Stimulated activated naive CD8-positive, alpha-beta T cell treated with anti-CD3 and anti-CD28 coated beads, Interleukin-15, Interleukin-2, amounts not matched to agents 100 U/mL and 50 U/mL, for 24 hours (primary cell): Measurements from ENCODE around the gene PLCB1.
A peak's percentile ranks its signal among the peaks of the same experiment; 100 is the strongest.
"Not testable (repeated sequence)": the region's sequence is repeated elsewhere in the genome, so short reads cannot be mapped to it uniquely, and the experiment has no call there.

ENCODE experiments used
- ATAC-seq: fragments of 150-1000 bp; cut with Tn5 transposase; one replicate; pipeline ENCODE4 v1.10.0; 2021
- DNase-seq: peaks from one replicate; pipeline ENCODE4 v3.0.0; 2021

The PLCB1 gene

DNA sequence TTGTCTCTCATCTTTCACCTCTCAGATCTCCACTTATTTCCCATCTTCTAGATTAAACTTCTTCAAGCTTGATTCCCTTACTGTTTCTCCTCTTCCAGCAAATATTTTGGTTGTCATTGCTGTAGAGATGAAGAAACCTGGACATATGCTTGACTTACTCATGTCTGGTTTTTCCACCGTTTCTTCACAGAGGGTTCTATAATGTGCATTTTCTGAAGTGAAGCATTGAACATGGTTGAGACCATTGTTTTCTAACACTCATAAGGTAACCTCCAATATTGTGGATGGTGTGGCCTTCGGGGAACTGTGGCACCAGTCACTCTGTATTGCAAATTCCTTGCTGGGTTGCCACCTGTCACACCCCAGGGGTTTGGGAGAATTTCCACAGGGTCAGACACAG, 237.2 kb downstream of the PLCB1 start:
- ATAC-seq, result no peak
- DNase-seq, result no peak

DNA sequence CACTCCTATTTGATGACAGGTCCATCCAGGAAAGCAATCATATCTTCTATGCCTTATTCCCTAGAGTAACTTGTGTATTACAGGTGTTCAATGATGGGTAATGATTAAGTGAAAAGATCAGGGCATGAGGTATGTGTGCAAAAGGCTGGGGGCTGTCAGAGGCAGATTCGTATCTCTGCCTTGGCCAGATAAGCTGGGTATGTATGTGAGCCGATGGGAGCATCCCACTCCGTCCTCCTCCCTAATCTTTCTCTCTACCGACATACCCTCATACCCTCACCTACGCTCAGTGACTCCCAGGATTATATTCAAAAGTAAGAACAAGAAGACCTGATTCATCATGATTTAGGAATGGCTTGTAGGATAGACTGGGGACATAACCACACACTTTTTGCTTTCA, 238.7 kb downstream of the PLCB1 start:
- ATAC-seq (no peak), DNase-seq (no peak)

DNA sequence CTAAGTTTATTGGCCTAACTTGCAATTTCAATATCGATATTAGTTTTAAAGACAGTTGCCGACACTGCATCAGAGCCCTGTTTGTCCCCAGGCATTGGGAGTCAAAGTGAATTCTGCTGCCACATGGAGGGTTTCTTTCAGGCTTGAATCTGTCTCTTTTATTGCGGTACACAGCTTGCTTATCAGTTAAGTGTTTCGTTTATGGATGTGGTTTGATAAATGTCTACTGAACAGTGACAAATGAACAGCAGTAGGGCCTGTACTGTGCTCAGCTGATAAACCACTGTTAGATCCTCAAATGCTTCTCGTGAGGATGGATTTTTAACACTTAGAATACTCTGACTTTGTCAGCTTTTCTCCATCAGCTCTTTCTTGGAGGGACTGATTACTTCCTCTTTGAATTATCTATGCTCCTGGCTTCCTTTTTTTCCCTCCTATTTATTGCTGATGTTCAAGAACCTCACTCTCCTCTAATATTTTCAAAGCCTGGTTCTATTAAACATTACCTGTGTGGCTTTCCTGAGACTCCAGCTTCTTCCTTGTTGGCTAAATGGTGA, 240.8 kb downstream of the PLCB1 start:
- DNase-seq (no peak), ATAC-seq (no peak)

DNA sequence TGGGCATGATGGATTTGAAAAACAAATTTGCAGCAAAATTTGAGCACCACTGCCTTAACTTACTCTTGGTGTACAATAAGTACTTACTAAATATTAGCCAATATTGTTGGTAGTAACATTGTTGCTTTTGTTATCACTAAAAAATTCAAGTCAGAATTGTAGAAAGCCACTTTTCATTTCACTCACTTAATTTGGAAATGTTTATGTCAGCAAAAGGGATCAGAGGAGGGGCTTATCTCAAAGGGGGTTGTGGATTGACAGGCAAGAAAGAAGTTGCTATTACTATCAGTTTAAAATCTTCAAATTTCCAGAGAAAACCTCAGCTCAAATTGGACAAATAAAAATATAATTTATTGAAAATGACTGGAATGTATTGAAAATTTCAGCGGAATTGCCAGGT, 241.5 kb downstream of the PLCB1 start:
- no peak for ATAC-seq
- DNase-seq, result no peak

DNA sequence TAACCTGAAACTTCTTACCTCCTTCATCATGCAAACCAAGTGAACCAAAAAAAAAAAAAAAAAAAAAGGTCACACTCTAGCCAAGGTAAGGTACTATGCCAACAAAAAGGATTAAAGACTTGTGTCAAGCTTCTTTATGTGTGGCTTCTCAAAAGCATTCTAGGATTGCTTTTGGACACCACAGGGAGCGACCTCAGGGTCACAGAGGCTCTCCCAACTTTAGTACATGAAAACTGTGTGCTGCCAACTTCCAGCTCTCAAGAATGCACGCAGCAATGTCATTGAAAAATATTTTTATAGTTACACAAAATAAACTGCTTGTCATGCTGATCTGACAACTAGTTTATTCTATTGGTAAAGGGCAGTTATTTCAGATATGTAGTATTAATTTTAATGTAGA, 243.8 kb downstream of the PLCB1 start:
- ATAC-seq, result no peak
- no peak for DNase-seq

DNA sequence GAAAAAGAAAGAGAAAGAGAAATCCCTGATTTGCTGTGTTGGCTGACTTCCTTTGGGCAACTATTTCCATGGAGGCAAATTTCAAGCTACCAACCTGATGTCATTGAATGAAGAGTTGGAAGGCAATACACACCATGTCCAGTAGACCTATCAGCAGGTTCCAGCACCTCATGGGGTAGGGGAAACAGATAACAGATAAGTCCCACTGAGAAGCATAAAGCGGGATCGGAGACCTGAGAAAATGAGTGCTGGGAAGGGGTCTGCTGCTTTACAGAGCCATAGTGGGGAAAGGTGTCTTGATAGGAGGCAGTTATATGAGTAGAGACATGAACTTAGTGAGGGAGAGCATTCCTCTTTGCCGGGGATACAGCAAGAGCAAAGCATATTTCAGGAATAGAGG, 244.9 kb downstream of the PLCB1 start:
- DNase-seq (no peak), ATAC-seq (no peak)

DNA sequence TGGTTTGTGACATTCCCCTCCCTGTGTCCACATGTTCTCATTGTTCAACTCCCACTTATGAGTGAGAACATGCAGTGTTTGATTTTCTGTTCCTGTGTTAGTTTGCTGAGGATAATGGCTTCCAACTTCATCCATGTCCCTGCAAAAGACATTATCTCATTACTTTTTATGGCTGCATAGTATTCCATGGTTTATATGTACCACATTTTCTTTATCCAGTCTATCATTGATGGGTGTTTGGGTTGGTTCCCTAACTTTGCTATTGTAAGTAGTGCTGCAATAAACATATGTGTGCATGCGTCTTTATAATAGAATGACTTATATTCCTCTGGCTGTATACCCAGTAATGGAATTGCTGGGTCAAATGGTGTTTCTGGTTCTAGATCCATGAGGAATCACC, 247.1 kb downstream of the PLCB1 start:
- ATAC-seq, DNase-seq: not testable (repeated sequence)

DNA sequence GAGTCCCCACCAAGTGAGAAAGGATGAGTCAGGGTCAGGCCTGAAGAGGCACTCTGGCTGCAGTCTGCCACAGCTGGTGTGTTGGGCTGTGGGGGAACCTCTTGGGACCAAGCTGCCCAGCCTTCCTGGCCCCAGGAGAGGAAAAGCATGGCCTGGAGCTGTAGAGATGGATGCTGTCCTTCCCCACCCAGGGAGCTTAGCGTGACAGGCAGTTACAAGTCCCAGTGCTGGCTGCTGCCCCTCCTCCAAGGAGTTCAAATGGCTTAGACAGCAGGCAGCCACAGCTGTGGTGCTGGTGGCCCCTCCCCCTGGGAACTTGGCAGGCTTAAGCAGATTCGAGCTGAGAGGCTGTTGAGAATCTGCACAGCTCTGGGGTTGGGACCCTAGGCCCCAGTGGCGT, 253.2 kb downstream of the PLCB1 start:
- no peak for ATAC-seq

DNA sequence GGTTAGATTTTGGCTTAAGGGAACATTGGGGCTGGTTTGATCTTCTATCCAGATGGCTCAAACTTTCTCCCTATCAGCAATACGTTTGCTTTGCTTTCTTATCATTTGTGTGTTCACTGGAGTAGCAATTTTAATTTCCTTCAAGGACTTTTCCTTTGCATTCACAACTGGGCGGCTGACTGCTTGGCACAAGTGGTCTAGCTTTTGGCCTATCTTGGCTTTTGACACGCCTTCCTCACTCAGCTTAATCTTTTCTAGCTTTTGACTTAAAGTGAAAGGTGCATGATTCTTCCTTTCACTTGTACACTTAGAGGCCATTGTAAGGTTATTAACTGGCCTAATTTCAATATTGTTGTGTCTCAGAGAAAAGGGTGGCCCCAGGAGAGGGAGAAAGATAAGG, 254.9 kb downstream of the PLCB1 start:
- no peak for DNase-seq
- ATAC-seq, result no peak

More for the DNA sequence above, 253.2 kb downstream of the PLCB1 start:
- no peak for DNase-seq

DNA sequence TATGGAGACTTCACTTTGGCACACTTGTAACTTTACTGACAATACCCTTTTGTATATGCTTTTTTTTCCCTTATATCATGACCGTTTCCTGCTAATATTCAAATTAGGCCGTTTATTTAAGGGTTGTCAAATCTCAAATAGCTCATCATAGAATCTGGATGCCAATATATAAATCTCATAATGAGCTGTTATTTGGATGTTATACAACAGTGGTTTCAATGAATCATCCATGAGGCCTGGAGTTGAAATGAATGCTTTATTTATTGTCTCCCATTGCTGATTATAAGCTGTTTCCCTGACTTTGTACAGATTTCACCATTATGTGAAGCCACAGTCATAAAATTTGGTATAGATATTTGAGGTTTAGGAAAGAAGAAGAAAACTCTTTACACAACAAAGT, 256.1 kb downstream of the PLCB1 start:
- no peak for ATAC-seq
- no peak for DNase-seq

DNA sequence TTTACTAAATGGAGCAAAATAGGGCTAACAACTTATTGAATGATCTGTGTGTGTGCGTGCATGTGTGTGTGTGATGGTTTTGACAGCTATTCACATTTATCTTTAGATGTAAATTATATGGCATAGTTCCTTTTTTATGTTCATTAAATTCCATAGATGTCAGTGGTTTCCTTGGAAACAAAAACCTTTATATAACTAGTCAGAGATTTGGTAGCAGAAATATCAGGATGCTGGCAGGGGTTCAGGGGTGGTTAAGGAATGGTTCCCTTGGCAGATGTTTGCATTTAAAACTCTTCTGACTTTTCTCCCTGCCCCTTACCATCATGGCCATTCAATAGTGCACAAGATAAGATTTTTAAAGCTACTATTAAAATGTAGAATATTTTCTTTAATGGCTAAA, 256.6 kb downstream of the PLCB1 start:
- ATAC-seq (no peak), DNase-seq (no peak)

DNA sequence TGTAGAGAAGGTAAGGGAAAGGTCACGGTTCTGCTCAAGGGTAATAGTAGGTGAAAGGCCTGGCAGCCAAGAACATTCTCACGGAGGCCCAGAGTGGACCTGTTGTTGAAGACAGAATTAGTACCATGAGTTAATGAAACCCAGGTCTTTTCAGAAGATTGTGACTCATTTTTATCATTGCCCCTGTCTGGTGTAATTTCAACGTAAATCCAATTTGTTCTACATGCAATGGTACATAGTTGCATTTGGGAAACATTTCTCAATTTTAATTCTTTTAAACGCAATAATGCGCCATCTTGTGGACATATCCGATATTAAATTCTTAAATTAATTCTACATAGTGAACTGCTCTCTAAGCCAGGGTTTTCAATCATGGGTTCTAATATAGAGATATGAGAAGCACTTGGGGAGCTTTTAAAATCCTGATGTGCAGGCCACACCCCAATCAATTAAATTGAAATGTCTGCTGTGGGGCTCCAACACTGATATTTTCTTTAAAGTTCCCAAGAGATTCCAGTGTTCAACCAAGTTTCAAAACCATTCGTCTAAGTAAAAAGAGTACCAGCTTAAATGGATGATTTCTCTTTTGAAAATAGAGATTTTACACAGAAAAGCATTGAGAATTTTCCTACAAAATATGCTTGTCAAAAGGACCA, 257.4 kb downstream of the PLCB1 start:
- DNase-seq (no peak), ATAC-seq (no peak)

DNA sequence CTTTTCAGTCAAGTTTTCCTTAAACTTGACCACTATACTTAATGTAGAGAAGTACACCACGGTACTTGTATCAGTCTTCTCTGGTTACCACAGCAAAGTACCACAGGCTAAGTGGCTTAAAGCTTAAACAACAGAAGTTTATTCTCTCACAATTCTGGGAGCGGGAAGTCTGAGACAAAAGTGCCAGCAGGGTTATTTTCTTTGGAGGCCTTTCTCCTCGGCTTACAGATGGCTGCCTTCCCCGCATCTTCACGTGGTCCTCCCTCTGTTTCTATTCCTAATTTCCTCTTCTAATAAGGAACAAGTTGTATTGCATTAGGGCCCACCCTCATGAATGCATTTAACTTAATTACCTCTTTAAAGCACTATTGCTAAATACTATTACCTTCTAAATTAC, 258.0 kb downstream of the PLCB1 start:
- DNase-seq (no peak), ATAC-seq (no peak)

DNA sequence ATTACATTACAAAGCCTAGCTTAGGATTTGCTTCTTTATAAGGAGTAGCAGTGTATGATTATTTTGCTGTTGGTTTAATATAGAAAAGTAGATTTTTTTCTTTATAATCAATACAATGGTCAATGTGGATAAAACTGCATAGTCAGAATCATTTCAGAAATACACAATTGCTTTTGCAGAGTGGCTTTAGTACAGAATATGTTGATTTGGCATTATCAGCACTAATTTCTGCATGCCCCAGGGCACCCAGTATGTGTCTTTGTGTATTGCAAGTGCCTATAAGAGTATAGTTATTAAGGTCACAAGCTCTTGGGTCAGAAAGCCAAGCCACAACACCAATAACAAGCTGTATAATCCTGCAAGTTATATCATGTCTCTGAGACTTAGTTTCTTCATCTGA, 258.4 kb downstream of the PLCB1 start:
- DNase-seq (no peak), ATAC-seq (no peak)

DNA sequence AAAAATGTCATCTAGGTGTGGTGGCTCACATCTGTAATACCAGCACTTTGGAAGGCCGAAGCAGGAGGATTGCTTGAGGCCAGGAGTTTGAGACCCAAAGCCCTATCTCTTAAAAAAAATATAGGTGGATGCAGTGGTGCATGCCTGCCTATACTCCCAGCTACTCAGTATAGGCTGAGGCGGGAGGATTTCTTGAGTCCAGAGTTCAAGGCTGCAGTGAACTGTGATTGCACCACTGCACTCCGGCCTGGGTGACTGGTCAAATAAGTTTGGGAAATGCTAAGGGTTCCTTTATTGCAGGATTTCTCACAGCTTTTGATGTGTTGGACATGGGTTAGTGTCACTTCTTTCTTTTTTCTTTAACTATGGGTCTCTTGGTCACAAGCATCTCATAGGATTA, 261.3 kb downstream of the PLCB1 start:
- no peak for ATAC-seq
- DNase-seq, result no peak

DNA sequence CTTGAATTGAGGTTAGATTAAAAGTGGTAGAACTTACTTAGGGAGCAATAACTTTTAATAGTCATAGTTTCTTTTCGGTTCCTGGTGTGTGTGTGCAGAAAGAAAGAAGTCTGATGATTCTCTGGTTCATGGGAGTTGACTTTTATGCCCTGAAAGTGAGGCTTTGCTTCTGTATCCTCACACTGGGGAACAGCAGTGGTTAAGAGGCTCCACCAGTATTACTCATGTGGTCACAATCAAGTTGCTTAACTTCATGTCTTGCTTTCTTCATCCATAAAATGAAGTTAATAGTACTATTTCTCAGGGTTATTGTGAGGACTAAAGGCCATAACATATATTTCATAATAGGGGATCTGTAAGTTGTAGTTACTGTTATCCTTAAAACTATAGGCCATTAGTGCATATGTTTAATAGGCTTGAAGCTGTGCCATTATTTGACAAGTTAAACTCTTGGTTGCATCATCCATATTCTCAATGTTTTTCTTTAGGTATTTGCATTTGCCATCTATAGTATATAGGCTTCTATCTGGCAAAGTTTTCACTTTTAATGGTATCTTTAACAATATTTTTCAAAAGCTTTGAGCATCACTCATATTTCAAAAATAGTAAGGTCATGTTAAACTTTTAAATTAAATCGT, 262.4 kb downstream of the PLCB1 start:
- peak; percentile 90 for ATAC-seq

DNA sequence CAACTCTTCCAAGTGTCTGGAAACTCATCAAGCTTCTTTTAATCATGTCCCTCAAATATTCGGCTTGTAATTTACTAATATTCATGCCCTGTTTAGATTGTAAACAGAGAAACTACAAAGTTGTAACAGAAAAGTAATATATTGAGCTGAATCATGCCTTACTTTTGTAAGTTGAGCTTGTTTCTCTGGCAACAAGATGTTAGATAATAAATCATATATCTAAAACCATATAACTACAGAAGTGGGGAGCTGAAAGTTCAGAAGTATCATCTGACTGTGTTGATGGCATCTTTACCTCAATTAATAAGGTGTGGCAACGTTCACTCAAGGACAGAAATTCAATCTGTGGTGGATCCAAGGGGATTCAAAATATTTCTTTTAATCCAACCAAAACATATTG, 263.9 kb downstream of the PLCB1 start:
- no peak for DNase-seq
- ATAC-seq, result no peak

More for the DNA sequence above, 262.4 kb downstream of the PLCB1 start:
- DNase-seq, result no peak

DNA sequence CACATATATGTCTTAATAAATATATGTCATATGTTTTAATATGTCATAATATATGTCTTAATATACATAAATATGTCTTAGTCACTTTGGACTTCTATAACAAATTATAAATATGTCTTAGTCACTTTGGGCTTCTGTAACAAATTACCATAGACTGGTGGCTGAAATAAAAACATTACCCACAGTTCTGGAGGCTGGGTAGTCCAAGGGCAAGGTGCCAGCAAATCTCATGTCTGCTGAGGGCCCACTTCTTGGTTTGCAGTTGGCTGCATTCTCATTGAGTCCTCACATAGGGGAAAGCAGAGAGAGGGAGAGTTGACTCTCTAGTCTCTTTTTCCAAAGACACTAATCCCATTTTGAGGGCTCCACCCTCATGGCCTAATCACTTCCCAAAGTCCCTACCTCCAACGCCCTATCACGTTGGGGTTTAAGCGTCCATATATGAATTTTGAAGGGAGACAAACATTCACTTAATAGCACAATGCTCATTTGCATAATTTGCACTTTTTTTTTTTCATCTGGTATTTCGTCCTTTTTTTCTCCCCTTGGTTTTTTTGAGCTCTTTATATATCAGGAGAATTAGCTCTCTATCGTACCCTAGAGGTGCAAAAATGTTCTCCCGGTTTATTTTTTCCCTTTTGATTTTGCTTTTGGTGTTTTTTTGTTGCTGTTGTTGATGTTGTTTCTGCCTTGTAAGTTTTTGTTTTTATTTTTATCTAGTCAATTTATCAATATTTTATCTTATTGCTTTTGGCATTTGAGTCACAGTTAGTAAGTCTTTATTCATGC, 266.4 kb downstream of the PLCB1 start:
- no peak for ATAC-seq
- no peak for DNase-seq

DNA sequence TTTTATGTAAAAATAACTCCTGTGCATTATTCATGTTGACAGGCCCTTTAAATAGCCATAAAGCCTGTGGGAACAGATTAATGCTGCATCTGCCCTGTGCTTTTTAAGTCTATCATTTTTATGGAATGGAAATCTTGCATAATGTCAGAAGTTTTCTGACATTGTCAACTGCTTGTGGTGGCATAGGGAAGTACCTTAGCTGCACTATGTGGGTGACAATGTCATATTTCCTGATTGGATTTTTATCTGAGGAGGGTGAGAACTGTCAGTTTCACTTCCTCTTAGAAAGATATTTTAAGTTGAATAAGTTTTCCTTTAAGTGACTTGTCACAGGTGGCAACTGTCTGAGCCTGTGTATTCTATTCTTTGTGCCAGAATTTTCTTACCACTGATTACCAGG, 267.9 kb downstream of the PLCB1 start:
- DNase-seq (no peak), ATAC-seq (peak; percentile 92)

DNA sequence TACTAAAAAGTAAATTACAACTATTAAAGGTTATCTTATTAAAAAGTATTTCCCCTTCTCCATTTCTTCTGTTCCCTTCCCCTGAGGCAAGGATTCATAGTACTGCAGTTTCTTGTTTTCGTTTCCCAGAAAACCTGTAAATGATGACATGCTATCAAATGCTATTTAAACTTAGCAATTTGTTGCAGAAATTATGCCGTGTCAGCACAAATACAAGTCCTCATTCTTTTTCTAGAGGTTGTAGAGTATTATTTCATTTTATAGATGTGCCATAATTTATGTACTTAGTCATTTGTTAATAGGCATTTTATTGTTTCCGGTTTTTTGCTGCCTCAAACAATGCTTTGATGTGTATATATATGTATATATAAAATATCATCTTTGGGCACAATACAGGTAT, 268.4 kb downstream of the PLCB1 start:
- ATAC-seq (no peak), DNase-seq (no peak)

DNA sequence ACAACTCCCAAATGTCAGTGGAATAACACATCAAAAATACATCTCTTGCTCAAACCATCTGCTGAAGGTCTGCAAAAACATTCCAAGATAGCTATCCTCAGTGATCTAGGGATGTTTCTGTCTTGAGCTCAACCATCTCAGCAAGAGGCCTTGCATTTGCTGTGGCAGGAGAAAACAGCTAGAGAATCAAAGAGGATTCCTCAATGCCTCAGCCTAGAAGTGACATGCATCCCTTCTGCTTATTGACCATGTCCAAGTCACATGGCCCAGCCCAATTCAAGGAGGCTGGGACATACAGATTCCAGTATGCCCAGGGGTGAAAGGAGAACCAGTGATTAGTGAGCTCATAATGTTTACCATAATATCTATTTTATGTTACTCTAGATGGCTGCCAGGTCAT, 269.5 kb downstream of the PLCB1 start:
- ATAC-seq (no peak), DNase-seq (no peak)

DNA sequence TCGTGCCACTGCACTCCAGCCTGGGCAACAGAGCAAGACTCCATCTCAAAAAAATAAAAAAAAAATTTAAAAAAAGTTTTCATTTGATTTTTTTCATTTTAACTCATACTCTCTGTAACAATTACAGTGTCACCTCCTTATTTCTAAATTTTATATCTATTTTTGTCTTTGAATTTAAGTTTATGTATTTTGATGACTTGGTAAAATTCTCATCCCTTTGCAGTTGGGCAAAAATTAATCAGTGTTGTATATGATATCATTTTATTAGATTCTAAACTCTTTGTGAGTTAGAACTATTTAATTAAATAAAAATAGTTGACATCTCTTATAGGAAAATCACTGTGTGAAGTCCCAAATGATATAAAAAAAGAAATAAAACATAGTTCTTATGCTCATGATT, 270.7 kb downstream of the PLCB1 start:
- no peak for ATAC-seq
- DNase-seq, result no peak

DNA sequence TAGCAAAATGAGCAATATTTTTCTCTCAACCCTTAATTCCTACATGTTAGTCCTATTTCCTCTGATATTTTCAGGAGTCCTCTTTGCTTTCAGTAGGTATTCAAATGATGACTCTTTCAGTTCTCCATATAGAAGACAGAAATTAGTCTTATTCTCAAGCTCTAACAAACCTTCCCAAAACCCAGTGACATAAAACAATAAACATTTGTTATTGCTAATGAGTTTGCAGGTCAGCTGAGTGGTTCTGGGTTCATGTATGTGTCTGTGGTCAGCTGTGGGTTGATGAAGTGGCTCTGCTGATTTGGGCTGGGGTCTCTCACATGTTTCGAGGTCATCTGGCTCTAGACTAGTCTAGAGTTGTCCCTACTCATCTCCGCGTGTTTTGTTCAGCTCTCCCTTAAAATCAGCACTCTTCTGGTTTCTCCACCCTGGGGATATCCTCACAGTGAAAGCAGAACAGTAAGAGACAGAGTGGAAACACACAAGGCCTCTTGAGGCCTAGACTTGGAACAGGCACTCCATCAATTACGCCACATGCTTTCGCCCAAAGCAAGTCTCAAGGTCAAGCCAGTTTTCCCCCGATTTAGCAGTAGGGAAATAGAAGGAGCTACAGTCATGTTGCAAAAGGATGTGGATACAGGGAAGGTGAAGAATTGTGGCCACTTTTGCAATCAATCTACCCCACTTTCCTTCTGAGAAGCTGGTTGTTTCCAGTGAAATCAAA, 273.0 kb downstream of the PLCB1 start:
- DNase-seq (no peak), ATAC-seq (no peak)
